Measurements from ENCODE around the gene CKM. TPM values are rescaled to one million over a fixed set of nuclear protein-coding genes. Genes with fewer than 3 reads are reported as not detected.

Gene CKM
- total RNA-seq, 1 donor from 2014 or later: not detected

- no peak for TF ChIP-seq CTCF (IDR thresholded peaks at IDR 0.05)
- TF ChIP-seq POLR2A (IDR thresholded peaks at IDR 0.05): no peak
- no peak for TF ChIP-seq POLR2AphosphoS5 (IDR thresholded peaks at IDR 0.05; ENCODE audit: insufficient read depth in 1 of 2, low read depth in 1 of 2)
- no peak overlapping the region for H3K27ac ChIP-seq
- no peak overlapping the region for H3K4me3 ChIP-seq
- no peaks in the 10 kb centered on the region for H3K9me3 ChIP-seq
- intact Hi-C loops (cut with DNase I): no loop called here
- no peaks in the 10 kb centered on the region for H3K27me3 ChIP-seq
- no peaks in the 10 kb centered on the region for H3K4me1 ChIP-seq
- DNase-seq (ENCODE audit: extremely low spot score in 2 of 2): no peak
- H3K36me3 ChIP-seq: peaks cover 0 to 58% of the 10 kb centered on the region in 2 donors
Measured at GRCh38 chr19:45296355-45296754, 26.3 kb downstream of the CKM start.

GRCh38 chr19:45295873-45296272, 26.8 kb downstream of the CKM start:
- intact Hi-C loops (cut with DNase I): no loop called here
- no peak for DNase-seq (ENCODE audit: extremely low spot score in 2 of 2)
- Histone ChIP-seq H3K27me3 (no peaks in the 10 kb centered on the region), H3K9me3 (no peaks in the 10 kb centered on the region), H3K27ac (no peak overlapping the region), H3K4me3 (no peak overlapping the region), H3K36me3 (peaks cover 0 to 63% of the 10 kb centered on the region in 2 donors), H3K4me1 (no peaks in the 10 kb centered on the region)
- no peak for TF ChIP-seq POLR2AphosphoS5 (IDR thresholded peaks at IDR 0.05; ENCODE audit: insufficient read depth in 1 of 2, low read depth in 1 of 2)
- TF ChIP-seq CTCF (IDR thresholded peaks at IDR 0.05): no peak
- no peak for TF ChIP-seq POLR2A (IDR thresholded peaks at IDR 0.05)

- no peaks in the 10 kb centered on the region for H3K9me3 ChIP-seq
- TF ChIP-seq POLR2A (IDR thresholded peaks at IDR 0.05): no peak
- no peak for TF ChIP-seq CTCF (IDR thresholded peaks at IDR 0.05)
- TF ChIP-seq POLR2AphosphoS5 (IDR thresholded peaks at IDR 0.05; ENCODE audit: insufficient read depth in 1 of 2, low read depth in 1 of 2): no peak
- H3K4me3 ChIP-seq: no peak overlapping the region
- intact Hi-C loops (cut with DNase I): no loop called here
- no peak for DNase-seq (ENCODE audit: extremely low spot score in 2 of 2)
- no peaks in the 10 kb centered on the region for H3K4me1 ChIP-seq
- no peaks in the 10 kb centered on the region for H3K27me3 ChIP-seq
- H3K36me3 ChIP-seq: peaks cover 0 to 59% of the 10 kb centered on the region in 2 donors
- H3K27ac ChIP-seq: no peak overlapping the region
Measured at GRCh38 chr19:45294291-45295029, 28.2 kb downstream of the CKM start.

- intact Hi-C loops (cut with DNase I): no loop called here
- no peak for DNase-seq (ENCODE audit: extremely low spot score in 2 of 2)
- Histone ChIP-seq H3K27me3 (no peaks in the 10 kb centered on the region), H3K36me3 (peaks cover 0 to 59% of the 10 kb centered on the region in 2 donors), H3K4me1 (no peaks in the 10 kb centered on the region), H3K4me3 (no peak overlapping the region), H3K9me3 (no peaks in the 10 kb centered on the region), H3K27ac (no peak overlapping the region)
- TF ChIP-seq POLR2AphosphoS5 (IDR thresholded peaks at IDR 0.05; ENCODE audit: insufficient read depth in 1 of 2, low read depth in 1 of 2) (no peak), POLR2A (IDR thresholded peaks at IDR 0.05) (no peak), CTCF (IDR thresholded peaks at IDR 0.05) (no peak)
Measured at GRCh38 chr19:45293682-45294081, 29.0 kb downstream of the CKM start.

GRCh38 chr19:45291834-45292233, 30.8 kb downstream of the CKM start:
- DNase-seq (ENCODE audit: extremely low spot score in 2 of 2): no peak
- Histone ChIP-seq H3K36me3 (peaks cover 0 to 58% of the 10 kb centered on the region in 2 donors), H3K27ac (no peak overlapping the region), H3K4me3 (no peak overlapping the region), H3K27me3 (no peaks in the 10 kb centered on the region), H3K9me3 (no peaks in the 10 kb centered on the region), H3K4me1 (no peaks in the 10 kb centered on the region)
- intact Hi-C loops (cut with DNase I): no loop called here
- TF ChIP-seq POLR2A (IDR thresholded peaks at IDR 0.05) (no peak), POLR2AphosphoS5 (IDR thresholded peaks at IDR 0.05; ENCODE audit: insufficient read depth in 1 of 2, low read depth in 1 of 2) (no peak), CTCF (IDR thresholded peaks at IDR 0.05) (no peak)

All from vagina (tissue), 2 donors.